IMR-90 (cell line): ENCODE results near the gene PARP16. TPM values are rescaled to one million over a fixed set of nuclear protein-coding genes. Genes with fewer than 3 reads are reported as not detected.

ENCODE experiments used
- ATAC-seq: fragments of 200-7000 bp; cut with Tn5 transposase; 2 replicates; pipeline ENCODE4 v1.9.1; 2020; ENCODE audit warnings: low read depth, mild to moderate bottlenecking, moderate library complexity
- BruUV-seq: library from RNA; stranded (reverse); fragments of 400-500 nt; replicated peaks from 2 replicates; lab custom pipeline; 2021; lab: Mats Ljungman, UMichigan
- CTCF ChIA-PET: fragments of 300-600 bp; formaldehyde crosslinking; extraction: SDS; loops from one replicate; lab custom pipeline; 2021; ENCODE audit warnings: antibody characterized with exemption; lab: Yijun Ruan, JAX
- POLR2A ChIA-PET: fragments of 300-600 bp; sonication (Branson Sonifier 250); formaldehyde crosslinking; loops from one replicate; lab custom pipeline; 2022; ENCODE audit warnings: antibody characterized with exemption; ENCODE audit not compliant: unreplicated experiment; lab: Charles Lee
- DNase-seq: peaks from one replicate; pipeline ENCODE4 v3.0.0; 2013
- H2AFZ ChIP-seq: replicated peaks from 2 replicates; pipeline ENCODE3; 2013; ENCODE audit warnings: low read length, mild to moderate bottlenecking; ENCODE audit not compliant: poor library complexity
- H2AK5ac ChIP-seq: 2 replicates; pipeline ENCODE4 v1.6.1; 2013; ENCODE audit warnings: low read depth, low read length, inconsistent platforms
- H2AK9ac ChIP-seq: replicated peaks from 2 replicates; pipeline ENCODE3; 2013; ENCODE audit warnings: mild to moderate bottlenecking, low read depth, low read length, moderate library complexity; ENCODE audit not compliant: poor library complexity
- H2BK120ac ChIP-seq: 2 replicates; pipeline ENCODE4 v1.6.1; 2013; ENCODE audit warnings: low read depth, low read length, inconsistent platforms
- H2BK15ac ChIP-seq: 3 replicates; pipeline ENCODE4 v1.6.1; 2013; ENCODE audit warnings: low read depth, low read length, inconsistent platforms
- H2BK20ac ChIP-seq: 2 replicates; pipeline ENCODE4 v1.6.1; 2013; ENCODE audit warnings: low read depth, mild to moderate bottlenecking, inconsistent platforms, low read length, moderate library complexity
- H2BK5ac ChIP-seq: 2 replicates; pipeline ENCODE4 v1.6.1; 2013; ENCODE audit warnings: mild to moderate bottlenecking, low read depth, low read length, inconsistent platforms; ENCODE audit not compliant: poor library complexity, severe bottlenecking
- H3K14ac ChIP-seq: replicated peaks from 2 replicates; pipeline ENCODE4 v1.6.1; 2013; ENCODE audit warnings: low read depth, low read length, inconsistent platforms
- H3K18ac ChIP-seq: 2 replicates; pipeline ENCODE4 v1.6.1; 2013; ENCODE audit warnings: low read depth, low read length, control low read depth
- H3K23ac ChIP-seq: 2 replicates; pipeline ENCODE4 v1.6.1; 2013; ENCODE audit warnings: low read depth, low read length, inconsistent platforms
- H3K27ac ChIP-seq: 2 replicates; pipeline ENCODE4 v1.5.1; 2013; ENCODE audit warnings: mild to moderate bottlenecking, control low read depth, low read length; ENCODE audit not compliant: insufficient read depth
- H3K27me3 ChIP-seq: 2 replicates; pipeline ENCODE4 v1.6.1; 2013; ENCODE audit warnings: low read length; ENCODE audit not compliant: control insufficient read depth, insufficient read depth
- H3K36me3 ChIP-seq: 2 replicates; pipeline ENCODE4 v1.6.1; 2013; ENCODE audit warnings: low read length, mixed read lengths; ENCODE audit not compliant: control insufficient read depth, insufficient read depth
- H3K4ac ChIP-seq: 2 replicates; pipeline ENCODE4 v1.6.1; 2013; ENCODE audit warnings: low read depth, low read length, inconsistent platforms
- H3K4me1 ChIP-seq: 2 replicates; pipeline ENCODE4 v1.6.1; 2013; ENCODE audit warnings: low read length, mixed read lengths; ENCODE audit not compliant: control insufficient read depth, insufficient read depth
- H3K4me2 ChIP-seq: 2 replicates; pipeline ENCODE4 v1.6.1; 2013; ENCODE audit warnings: low read depth, mild to moderate bottlenecking, control low read depth, low read length, moderate library complexity
- H3K4me3 ChIP-seq: 2 replicates; pipeline ENCODE4 v1.5.1; 2013; ENCODE audit warnings: low read depth, mild to moderate bottlenecking, control low read depth, low read length, moderate library complexity; ENCODE audit not compliant: insufficient read depth
- H3K56ac ChIP-seq: 2 replicates; pipeline ENCODE4 v1.6.1; 2013; ENCODE audit warnings: low read length, inconsistent platforms; ENCODE audit not compliant: insufficient read depth; ENCODE audit errors: extremely low read depth
- H3K79me1 ChIP-seq, 2 experiments: 2 replicates each; pipeline ENCODE4 v1.6.1; 2013; ENCODE audit warnings: low read length in 2 of 2, inconsistent platforms in 1 of 2, low read depth in 1 of 2
- H3K9ac ChIP-seq: 2 replicates; pipeline ENCODE4 v1.6.1; 2013; ENCODE audit warnings: low read depth, low read length, control low read depth
- H3K9me1 ChIP-seq: 2 replicates; pipeline ENCODE4 v1.6.1; 2013; ENCODE audit warnings: low read length, inconsistent platforms; ENCODE audit not compliant: insufficient read depth
- H3K9me3 ChIP-seq: 2 replicates; pipeline ENCODE4 v1.6.1; 2013; ENCODE audit warnings: low read length; ENCODE audit not compliant: control insufficient read depth, insufficient read depth
- H4K20me1 ChIP-seq: 2 replicates; pipeline ENCODE4 v1.6.1; 2013; ENCODE audit warnings: low read length, inconsistent platforms; ENCODE audit not compliant: insufficient read depth
- H4K5ac ChIP-seq: 2 replicates; pipeline ENCODE4 v1.6.1; 2013; ENCODE audit warnings: mild to moderate bottlenecking, low read depth, low read length, control low read depth
- H4K8ac ChIP-seq, 2 experiments: 2 replicates each; pipeline ENCODE4 v1.6.1; 2013; ENCODE audit warnings: low read depth in 2 of 2, low read length in 2 of 2, control low read depth in 1 of 2, inconsistent platforms in 1 of 2
- H4K91ac ChIP-seq: 2 replicates; pipeline ENCODE4 v1.6.1; 2013; ENCODE audit warnings: low read depth, low read length, inconsistent platforms; ENCODE audit not compliant: insufficient read depth
- MAFK ChIP-seq: IDR thresholded peaks from 2 replicates; pipeline ENCODE4 v1.6.1; 2012; ENCODE audit warnings: low read depth, low read length, improper control_type of control experiment
- WGBS, 2 experiments: methylation state at CpG; one replicate each; pipeline versions ENCODE4 v1.1.5 to v1.1.7; 2013; ENCODE audit warnings: missing lambda C conversion rate in 2 of 2; ENCODE audit not compliant: insufficient read length in 1 of 2; ENCODE audit errors: extremely low coverage in 2 of 2; 5-methylcytosine and 5-hydroxymethylcytosine counted together
- dilution Hi-C: fragments of 300-500 bp; cut with HindIII; formaldehyde crosslinking; loops from one replicate; pipeline ENCODE4 v1.14.3; 2018; ENCODE audit warnings: low sequenced_read_pairs; ENCODE audit not compliant: unreplicated experiment
- in situ Hi-C: fragments of 300-500 bp; cut with MboI; formaldehyde crosslinking; loops from 3 replicates; pipeline ENCODE4 v1.14.3; 2019; ENCODE audit warnings: low sequenced_read_pairs, inconsistent platforms, mixed read lengths
- intact Hi-C: fragments of 100-400 bp; cut with micrococcal nuclease; formaldehyde crosslinking; loops from 2 replicates; pipeline ENCODE4 v1.10.0; 2022
- polyA plus RNA-seq, 3 experiments: library from polyadenylated mRNA; depleted of rRNA; stranded (reverse); fragments of >200 nt; gene quantifications; 2 replicates each; pipeline ENCODE4 v1.2.3, GENCODE V29; 2012; ENCODE audit warnings: low replicate concordance in 1 of 3
- total RNA-seq: library from RNA; depleted of rRNA; stranded (reverse); fragments of >200 nt; gene quantifications from 2 replicates; pipeline ENCODE4 v1.2.3, GENCODE V29; 2012

Gene PARP16
- total and polyA plus RNA-seq, 2 of the 4 experiments (the other 2 are of a cell fraction): 1.3 to 5.0 TPM

DNA sequence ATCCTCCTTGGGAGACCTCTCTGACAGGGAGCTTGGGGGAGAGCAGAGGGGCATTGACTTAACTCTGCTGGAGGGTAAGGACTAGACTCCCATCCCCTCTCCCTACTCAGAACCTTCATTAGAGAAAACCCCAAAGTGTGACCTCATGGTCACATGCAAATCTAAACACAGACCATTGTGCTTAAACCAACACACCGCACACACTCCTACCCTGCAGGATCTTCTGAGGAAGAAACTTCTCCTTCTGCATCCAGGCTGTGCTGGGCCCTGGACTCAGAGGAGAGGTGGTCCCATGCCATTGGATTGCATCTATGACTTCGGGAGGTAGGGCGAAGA is 805 bp upstream of the PARP16 start:
- peak overlapping the region; percentile 52 to 73; a peak in 2 of 4 replicates for H4K8ac ChIP-seq
- H2AFZ ChIP-seq: peak overlapping the region; percentile 98
- no peak overlapping the region for H3K9ac ChIP-seq
- H3K4me2 ChIP-seq: no peak overlapping the region
- H4K20me1 ChIP-seq: no peaks in the 10 kb centered on the region
- H3K23ac ChIP-seq: no peak overlapping the region; the same call in 1 of the 2 replicates
- peaks cover 0 to 13% of the 10 kb centered on the region in 2 experiments; a peak in 3 of 4 replicates for H3K79me1 ChIP-seq
- H2BK5ac ChIP-seq: no peak overlapping the region
- H3K27me3 ChIP-seq: peaks cover 5% of the 10 kb centered on the region
- intact Hi-C loops (no loop called here), in situ Hi-C loops (no loop called here), dilution Hi-C loops (no loop called here)
- peak overlapping the region; percentile 56 for H2AK9ac ChIP-seq
- CTCF ChIA-PET: interaction anchor here (0.7 to 1.7 kb wide), 3 partner anchors 17 to 367 kb away, joined by 3 to 10 read pairs (median 3); no protein-coding TSS in a partner anchor
- H3K18ac ChIP-seq: no peak overlapping the region
- H2BK15ac ChIP-seq: no peak overlapping the region
- DNase-seq: peak; percentile 9
- H2BK20ac ChIP-seq: no peak overlapping the region
- 0 out of 2 replicates have a peak overlapping the region, but pooled peaks have one; percentile 37 for H3K14ac ChIP-seq
- H4K5ac ChIP-seq: no peak overlapping the region; the same call in 1 of the 2 replicates
- peaks cover 11% of the 10 kb centered on the region for H3K4me1 ChIP-seq
- no peak overlapping the region for H2AK5ac ChIP-seq
- H3K4me3 ChIP-seq: no peak overlapping the region
- H4K91ac ChIP-seq: no peak overlapping the region
- H3K4ac ChIP-seq: no peak overlapping the region
- no peak overlapping the region for H3K56ac ChIP-seq
- H3K9me1 ChIP-seq: peaks cover 3% of the 10 kb centered on the region; the same call in 1 of the 2 replicates
- WGBS, 2 experiments: no CpG with 5 or more reads among the region's 3 CpGs
- no peaks in the 10 kb centered on the region for H3K36me3 ChIP-seq
- no peaks in the 10 kb centered on the region for H3K9me3 ChIP-seq
- POLR2A ChIA-PET: no interaction called here
- TF ChIP-seq MAFK: no peak
- no peak overlapping the region for H2BK120ac ChIP-seq
- no peak overlapping the region for H3K27ac ChIP-seq
- no peak for ATAC-seq
- BruUV-seq: no TSS peak
